Endothelial cell of umbilical vein (primary cell): ENCODE results near the gene MROH9. TPM values are rescaled to one million over a fixed set of nuclear protein-coding genes. Genes with fewer than 3 reads are reported as not detected.

ENCODE experiments used
- BruUV-seq: library from RNA; stranded (reverse); fragments of 400-500 nt; replicated peaks from 2 replicates; lab custom pipeline; 2021; lab: Mats Ljungman, UMichigan
- CTCF ChIA-PET: fragments of 300-600, 350-600 bp; sonication (Branson Sonifier 250); formaldehyde crosslinking; loops from one replicate; lab custom pipeline; 2021; ENCODE audit warnings: antibody characterized with exemption, inconsistent platforms; lab: Charles Lee
- POLR2A ChIA-PET: fragments of 300-600, 350-600 bp; sonication (Branson Sonifier 250); formaldehyde crosslinking; loops from one replicate; lab custom pipeline; 2021; ENCODE audit warnings: antibody characterized with exemption, inconsistent platforms; lab: Charles Lee
- DNase-seq: peaks from one replicate; pipeline ENCODE4 v3.0.0-alpha.2; 2011; ENCODE audit warnings: low read depth, low spot score
- FAIRE-seq: peaks from 2 replicates; lab custom pipeline; 2011; peaks lifted over from hg19 to GRCh38; lab: Jason Lieb, UNC
- H2AFZ ChIP-seq: 2 replicates; pipeline ENCODE4 v1.6.0; 2012; ENCODE audit warnings: low read depth, low read length, control low read depth, inconsistent platforms
- H3K27ac ChIP-seq: 2 replicates; pipeline ENCODE4 v1.5.1; 2011; ENCODE audit warnings: low read depth, mild to moderate bottlenecking, control low read depth, low read length, moderate library complexity; ENCODE audit not compliant: insufficient read depth
- H3K27me3 ChIP-seq, 2 experiments: 2 replicates each; pipeline versions ENCODE4 v1.6.0 to v1.6.1; 2011; ENCODE audit warnings: low read length in 2 of 2, mixed read lengths in 1 of 2; ENCODE audit not compliant: control insufficient read depth in 2 of 2, insufficient read depth in 2 of 2
- H3K36me3 ChIP-seq, 2 experiments: 2 replicates in 1 of 2; 3 replicates in 1 of 2; pipeline ENCODE4 v1.5.1; 2011; ENCODE audit warnings: low read length in 2 of 2, mild to moderate bottlenecking in 1 of 2, moderate library complexity in 1 of 2; ENCODE audit not compliant: control insufficient read depth in 2 of 2, insufficient read depth in 2 of 2; ENCODE audit errors: extremely low read depth in 1 of 2
- H3K4me1 ChIP-seq: 3 replicates; pipeline ENCODE4 v1.5.1; 2011; ENCODE audit warnings: mild to moderate bottlenecking, low read length; ENCODE audit not compliant: control insufficient read depth, insufficient read depth; ENCODE audit errors: extremely low read depth
- H3K4me2 ChIP-seq: 2 replicates; pipeline ENCODE4 v1.6.1; 2011; ENCODE audit warnings: low read length, control low read depth, mixed read lengths; ENCODE audit not compliant: insufficient read depth
- H3K4me3 ChIP-seq, 3 experiments: fragments of 200-600 bp in 1 of 3; sonication (generic), shearing (Covaris generic) in 1 of 3; replicated peaks in 1 of 3; 2 replicates each; pipeline ENCODE4 v1.5.1; 2011 to 2016; ENCODE audit warnings: control low read depth in 3 of 3, low read length in 3 of 3, mild to moderate bottlenecking in 2 of 3, inconsistent platforms in 1 of 3, low read depth in 1 of 3, moderate library complexity in 1 of 3; ENCODE audit not compliant: insufficient read depth in 1 of 3
- H3K79me2 ChIP-seq: 2 replicates; pipeline ENCODE4 v1.6.0; 2012; ENCODE audit warnings: low read length, inconsistent platforms; ENCODE audit not compliant: control insufficient read depth, insufficient read depth
- H3K9ac ChIP-seq: replicated peaks from 2 replicates; pipeline ENCODE3; 2011; ENCODE audit warnings: low read length, control low read depth; ENCODE audit not compliant: insufficient read depth; ENCODE audit errors: extremely low read depth
- H3K9me1 ChIP-seq: replicated peaks from 3 replicates; pipeline ENCODE4 v1.6.0; 2011; ENCODE audit warnings: mild to moderate bottlenecking, low read length; ENCODE audit not compliant: control insufficient read depth, insufficient read depth; ENCODE audit errors: extremely low read depth
- H3K9me3 ChIP-seq: replicated peaks from 2 replicates; pipeline ENCODE4 v1.5.1; 2012; ENCODE audit warnings: low read length, inconsistent platforms; ENCODE audit not compliant: control insufficient read depth, insufficient read depth
- H4K20me1 ChIP-seq: replicated peaks from 2 replicates; pipeline ENCODE3; 2011; ENCODE audit warnings: mild to moderate bottlenecking, low read length; ENCODE audit not compliant: control insufficient read depth, insufficient read depth; ENCODE audit errors: extremely low read depth
- CTCF ChIP-seq, 2 donors: IDR thresholded peaks; 1 replicate in 1 of 2; 2 replicates in 1 of 2; pipeline ENCODE4 v1.5.1; 2011; ENCODE audit warnings: low read length in 2 of 2, mild to moderate bottlenecking in 2 of 2, moderate library complexity in 2 of 2, control low read depth in 1 of 2, inconsistent platforms in 1 of 2, low read depth in 1 of 2; ENCODE audit not compliant: insufficient read depth in 1 of 2; ENCODE audit errors: extremely low read depth in 1 of 2
- EZH2 ChIP-seq: IDR thresholded peaks from 2 replicates; pipeline ENCODE4 v1.6.1; 2012; ENCODE audit warnings: borderline replicate concordance, low read depth, mild to moderate bottlenecking, moderate library complexity, low read length, inconsistent platforms; ENCODE audit not compliant: severe bottlenecking
- FOS ChIP-seq: IDR thresholded peaks from 2 replicates; pipeline ENCODE4 v1.6.1; 2011; ENCODE audit warnings: mild to moderate bottlenecking, low read length, moderate library complexity, borderline replicate concordance; ENCODE audit not compliant: insufficient read depth
- GATA2 ChIP-seq: IDR thresholded peaks from 2 replicates; pipeline ENCODE4 v1.7.0; 2011; ENCODE audit warnings: low read depth, mild to moderate bottlenecking, moderate library complexity, mixed read lengths, low read length; ENCODE audit not compliant: insufficient read length, insufficient read depth
- JUN ChIP-seq: IDR thresholded peaks from 2 replicates; pipeline ENCODE4 v1.6.1; 2011; ENCODE audit warnings: borderline replicate concordance, low read depth; ENCODE audit not compliant: insufficient read length, insufficient read depth
- MAX ChIP-seq: IDR thresholded peaks from 2 replicates; pipeline ENCODE4 v1.6.1; 2011; ENCODE audit not compliant: insufficient read depth, insufficient read length
- MYC ChIP-seq: IDR thresholded peaks from one replicate; pipeline ENCODE4 v1.6.1; 2011; ENCODE audit warnings: mild to moderate bottlenecking, low read depth, low read length
- POLR2A ChIP-seq: IDR thresholded peaks from 2 replicates; pipeline ENCODE4 v1.6.1; 2012; ENCODE audit warnings: low read depth, mild to moderate bottlenecking, control low read depth, low read length
- POLR2AphosphoS5 ChIP-seq: IDR thresholded peaks from 2 replicates; pipeline ENCODE4 v1.6.1; 2012; ENCODE audit warnings: low read depth, mild to moderate bottlenecking, control low read depth, low read length, moderate library complexity; ENCODE audit not compliant: insufficient read depth
- dilution Hi-C: fragments of 300-500 bp; cut with MboI; formaldehyde crosslinking; loops from one replicate; pipeline ENCODE4 v1.15.0; 2019; ENCODE audit warnings: low sequenced_read_pairs; ENCODE audit not compliant: extremely low pct_ligation_motif_present
- intact Hi-C: fragments of 100-400 bp; cut with micrococcal nuclease; formaldehyde crosslinking; loops from one replicate; pipeline ENCODE4 v1.10.0; 2022
- polyA plus RNA-seq, 4 experiments: library from polyadenylated mRNA; depleted of rRNA in 3 of 4; stranded (reverse) in 3 of 4; unstranded in 1 of 4; fragments of >200 nt; gene quantifications; 2 replicates each; pipeline versions ENCODE4 v1.2.1 to v1.2.3, GENCODE V29; 2011 to 2012; ENCODE audit warnings: missing spikeins in 1 of 4
- total RNA-seq: library from RNA; stranded (reverse); gene quantifications from 2 replicates; pipeline ENCODE4 v1.2.3, GENCODE V29; 2021

Gene MROH9
- total and polyA plus RNA-seq, 2 donors (not counting 3 experiments of a cell fraction or from before 2014, with no cell fraction given): not detected

GRCh38 chr1:171107969-171108368 lies 172.6 kb downstream of the MROH9 start:
- H3K4me1 ChIP-seq: no peaks in the 10 kb centered on the region
- no peak overlapping the region for H3K27ac ChIP-seq
- ChIA-PET CTCF (no interaction called here), POLR2A (no interaction called here)
- TF ChIP-seq EZH2 (no peak), CTCF (IDR thresholded peaks at IDR 0.05; ENCODE audit: extremely low read depth in 1 of 2, insufficient read depth in 1 of 2, low read depth in 1 of 2, low read length in 2 of 2) (no peak), POLR2A (no peak), GATA2 (no peak), POLR2AphosphoS5 (no peak), JUN (no peak), MAX (no peak), MYC (no peak), FOS (no peak)
- H3K4me3 ChIP-seq: no peak overlapping the region
- H4K20me1 ChIP-seq: no peaks in the 10 kb centered on the region
- H3K79me2 ChIP-seq: no peaks in the 10 kb centered on the region
- no peak overlapping the region for H2AFZ ChIP-seq
- H3K4me2 ChIP-seq: no peak overlapping the region
- dilution Hi-C loops: no loop called here
- no peaks in the 10 kb centered on the region for H3K27me3 ChIP-seq
- FAIRE-seq (no peak), DNase-seq (no peak)
- H3K9me3 ChIP-seq: no peaks in the 10 kb centered on the region
- no peaks in the 10 kb centered on the region for H3K36me3 ChIP-seq
- H3K9ac ChIP-seq: no peak overlapping the region
- no peaks in the 10 kb centered on the region for H3K9me1 ChIP-seq
- BruUV-seq: no TSS peak
- intact Hi-C loops: no loop called here
